ENCODE data around the gene ARID5A. TPM values are rescaled to one million over a fixed set of nuclear protein-coding genes. Genes with fewer than 3 reads are reported as not detected.

The ARID5A gene
- total RNA-seq, 6 experiments from 2014 or later, result 13.2 to 23.1 (median 16.9) TPM

GRCh38 chr2:96526101-96526591, 10.4 kb upstream of the ARID5A start:
- ATAC-seq (no peak), DNase-seq (peak in 1 of 3 donors; percentile 18)
- no peaks in the 10 kb centered on the region for H3K9me3 ChIP-seq
- 93% methylated on average over 4 of the region's 12 CpGs for WGBS (ENCODE audit: insufficient coverage, low coverage, low lambda C conversion rate, missing lambda C conversion rate)
- no peak overlapping the region for H3K4me3 ChIP-seq
- no peak overlapping the region for H3K27ac ChIP-seq
- intact Hi-C loops (cut with DNase I), result no loop called here
- no peaks in the 10 kb centered on the region for H3K36me3 ChIP-seq
- no peak for TF ChIP-seq POLR2A (IDR thresholded peaks at IDR 0.05)
- no peak for TF ChIP-seq CTCF (IDR thresholded peaks at IDR 0.05)
- H3K27me3 ChIP-seq, result no peaks in the 10 kb centered on the region
- no peaks in the 10 kb centered on the region for H3K4me1 ChIP-seq

- H3K27ac ChIP-seq, result peak overlapping the region; percentile 55 to 76 (median 56)
Measured at GRCh38 chr2:96526615-96527285, 9.8 kb upstream of the ARID5A start.

GRCh38 chr2:96527286-96528005, 9.1 kb upstream of the ARID5A start:
- ATAC-seq (peak in 3 of 4 donors; percentile 9 to 24 (median 20)), DNase-seq (peak in 1 of 3 donors; percentile 44)
- Histone ChIP-seq H3K36me3 (no peaks in the 10 kb centered on the region), H3K4me1 (peaks cover 0 to 4% (median 0%) of the 10 kb centered on the region in 4 donors), H3K27ac (peak overlapping the region; percentile 55 to 76 (median 56)), H3K27me3 (no peaks in the 10 kb centered on the region), H3K4me3 (peak overlapping the region; percentile 37 to 47 (median 41)), H3K9me3 (no peaks in the 10 kb centered on the region)
- intact Hi-C loops (cut with DNase I), result no loop called here
- peak in 1 of 4 donors; percentile 9 for TF ChIP-seq CTCF (IDR thresholded peaks at IDR 0.05)
- no peak for TF ChIP-seq POLR2A (IDR thresholded peaks at IDR 0.05)
- WGBS (ENCODE audit: insufficient coverage, low coverage, low lambda C conversion rate, missing lambda C conversion rate), result 15% methylated on average over 19 of the region's 51 CpGs

More at GRCh38 chr2:96526615-96527285, 9.8 kb upstream of the ARID5A start:
- ATAC-seq (no peak), DNase-seq (no peak)
- WGBS (ENCODE audit: insufficient coverage, low coverage, low lambda C conversion rate, missing lambda C conversion rate), result 71% methylated on average over 26 of the region's 29 CpGs
- peak overlapping the region; percentile 37 to 47 (median 41) for H3K4me3 ChIP-seq
- intact Hi-C loops (cut with DNase I), result no loop called here
- H3K36me3 ChIP-seq, result no peaks in the 10 kb centered on the region
- no peaks in the 10 kb centered on the region for H3K27me3 ChIP-seq
- TF ChIP-seq CTCF (IDR thresholded peaks at IDR 0.05), result no peak
- TF ChIP-seq POLR2A (IDR thresholded peaks at IDR 0.05), result no peak
- H3K4me1 ChIP-seq, result no peaks in the 10 kb centered on the region
- no peaks in the 10 kb centered on the region for H3K9me3 ChIP-seq

- Histone ChIP-seq H3K27me3 (no peaks in the 10 kb centered on the region), H3K4me3 (no peak overlapping the region), H3K4me1 (peaks cover 0 to 5% (median 0%) of the 10 kb centered on the region in 4 donors), H3K36me3 (no peaks in the 10 kb centered on the region), H3K27ac (peak overlapping the region in 2 of 3 donors; percentile 55 to 76), H3K9me3 (no peaks in the 10 kb centered on the region)
- intact Hi-C loops (cut with DNase I), result no loop called here
- TF ChIP-seq POLR2A (IDR thresholded peaks at IDR 0.05), result no peak
- TF ChIP-seq CTCF (IDR thresholded peaks at IDR 0.05), result no peak
- 20% methylated on average over 6 of the region's 14 CpGs for WGBS (ENCODE audit: insufficient coverage, low coverage, low lambda C conversion rate, missing lambda C conversion rate)
- ATAC-seq (peak; percentile 5 to 36 (median 26)), DNase-seq (peak in 1 of 3 donors; percentile 57)
Measured at GRCh38 chr2:96528006-96528699, 8.4 kb upstream of the ARID5A start.

Data from right lobe of liver (tissue), 6 donors.